HG02571 (cell line): ENCODE results near the gene ASPRV1.
"Not testable (repeated sequence)": the region's sequence is repeated elsewhere in the genome, so short reads cannot be mapped to it uniquely, and the experiment has no call there.

Experiments used
- ATAC-seq: cut with Tn5 transposase; IDR thresholded peaks from one replicate; pipeline ENCODE4 v1.9.1; 2021; ENCODE audit warnings: mild to moderate bottlenecking, moderate library complexity; ENCODE audit not compliant: unreplicated experiment

The ASPRV1 gene

GRCh38 chr2:69961496-69961895 lies at the start of gene ASPRV1:
Gene ASPRV1, minus strand, starts transcription at chr2:69961631. Its CDS starts 195 bp downstream, at chr2:69961436.
- ATAC-seq = no peak

DNA sequence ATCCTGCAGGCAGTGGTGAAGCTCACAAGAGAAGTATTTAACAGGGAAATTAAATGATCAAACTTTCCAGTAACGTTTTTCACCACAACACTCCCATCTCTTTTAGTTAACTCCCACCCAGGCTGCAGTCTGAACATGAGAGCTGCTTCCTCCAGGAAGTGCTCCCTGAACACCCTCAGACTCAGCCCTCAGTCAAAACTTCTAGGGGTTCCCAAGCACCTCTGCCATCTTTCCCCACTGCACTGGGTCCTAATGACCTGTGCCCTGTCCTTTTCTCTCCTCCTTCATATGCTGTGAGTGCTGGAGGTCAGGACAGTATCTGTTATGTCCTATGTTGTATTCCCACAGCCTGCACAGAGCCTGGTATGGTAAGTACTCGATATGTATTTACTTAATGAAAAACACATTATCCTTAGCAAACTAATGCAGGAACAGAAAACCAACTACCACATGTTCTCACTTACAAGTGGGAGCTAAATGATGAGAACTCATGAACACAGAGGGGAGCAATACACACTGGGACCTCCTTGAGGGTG lies 49.2 kb upstream of the ASPRV1 start:
- no peak for ATAC-seq

GRCh38 chr2:70009762-70010575 lies 48.5 kb upstream of the ASPRV1 start:
- no peak for ATAC-seq

GRCh38 chr2:70008290-70008689 lies 46.9 kb upstream of the ASPRV1 start:
- no peak for ATAC-seq

- no peak for ATAC-seq
Observed at GRCh38 chr2:70007151-70007550, 45.7 kb upstream of the ASPRV1 start.

DNA sequence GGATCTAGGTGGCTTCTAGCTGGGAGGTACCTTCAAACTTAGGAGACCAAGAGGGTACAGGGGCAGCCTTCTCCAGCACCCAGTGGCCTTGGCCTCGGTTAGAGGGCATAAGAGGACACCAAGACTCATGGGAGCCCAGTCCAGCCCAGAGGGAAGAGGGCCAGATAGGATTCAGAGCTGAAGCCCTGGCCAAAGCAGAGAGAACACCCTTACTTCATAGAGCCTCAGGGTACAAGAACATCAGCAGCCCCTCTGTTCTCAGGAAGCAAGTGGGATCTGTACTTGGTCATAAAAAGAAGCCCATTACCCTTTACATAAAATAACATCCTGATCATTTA lies 45.0 kb upstream of the ASPRV1 start:
- ATAC-seq = no peak

DNA sequence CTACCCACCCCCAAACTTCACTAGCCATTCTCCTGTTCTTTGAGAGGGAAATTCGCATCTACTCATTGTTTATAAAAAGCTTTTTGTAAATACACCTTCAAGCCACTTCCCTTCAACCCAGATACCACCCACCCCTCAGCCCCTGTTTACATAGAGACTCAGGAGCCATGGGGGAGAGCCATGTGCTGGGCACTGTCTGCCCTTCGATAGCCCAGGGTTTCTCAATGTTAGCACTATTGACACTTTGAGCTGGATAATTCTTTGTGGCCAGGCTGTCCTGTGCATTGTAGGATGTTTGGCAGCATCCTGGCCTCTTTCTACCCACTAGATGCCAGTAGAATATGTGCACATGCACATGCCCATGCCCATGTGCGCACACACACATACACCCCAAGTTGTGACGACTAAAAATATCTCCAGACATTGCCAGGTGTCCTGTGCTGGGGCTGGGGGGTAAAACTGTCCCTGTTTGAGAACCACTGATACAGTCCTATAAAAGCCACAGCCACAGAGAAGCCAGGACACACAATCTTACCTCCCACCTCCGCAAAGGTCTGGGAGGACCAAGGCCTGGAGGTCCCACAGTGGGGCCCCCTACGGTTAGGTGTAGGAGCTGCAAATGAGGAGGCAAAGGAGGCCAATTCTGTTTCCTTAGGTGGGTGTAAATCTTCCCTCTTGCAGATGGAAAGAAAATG lies 44.5 kb upstream of the ASPRV1 start:
- no peak for ATAC-seq

DNA sequence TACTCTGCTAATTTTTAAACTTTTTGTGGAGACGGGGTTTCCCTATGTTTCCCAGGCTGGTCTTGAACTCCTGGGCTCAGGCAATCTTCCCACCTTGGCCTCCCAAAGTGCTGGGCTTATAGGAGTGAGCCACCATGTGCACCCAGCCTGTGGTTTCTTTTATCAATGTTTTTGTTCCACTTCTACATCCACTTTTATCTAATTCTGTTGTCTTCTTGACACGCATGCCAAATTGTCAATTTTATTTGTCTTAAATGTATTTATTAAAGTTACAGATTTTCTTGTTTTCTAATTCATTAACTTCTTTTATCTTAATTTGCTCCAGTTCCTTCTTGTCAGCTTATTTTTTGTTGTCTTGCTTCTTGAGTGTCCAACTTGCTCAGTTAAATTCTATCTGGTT lies 43.8 kb upstream of the ASPRV1 start:
- no peak for ATAC-seq

DNA sequence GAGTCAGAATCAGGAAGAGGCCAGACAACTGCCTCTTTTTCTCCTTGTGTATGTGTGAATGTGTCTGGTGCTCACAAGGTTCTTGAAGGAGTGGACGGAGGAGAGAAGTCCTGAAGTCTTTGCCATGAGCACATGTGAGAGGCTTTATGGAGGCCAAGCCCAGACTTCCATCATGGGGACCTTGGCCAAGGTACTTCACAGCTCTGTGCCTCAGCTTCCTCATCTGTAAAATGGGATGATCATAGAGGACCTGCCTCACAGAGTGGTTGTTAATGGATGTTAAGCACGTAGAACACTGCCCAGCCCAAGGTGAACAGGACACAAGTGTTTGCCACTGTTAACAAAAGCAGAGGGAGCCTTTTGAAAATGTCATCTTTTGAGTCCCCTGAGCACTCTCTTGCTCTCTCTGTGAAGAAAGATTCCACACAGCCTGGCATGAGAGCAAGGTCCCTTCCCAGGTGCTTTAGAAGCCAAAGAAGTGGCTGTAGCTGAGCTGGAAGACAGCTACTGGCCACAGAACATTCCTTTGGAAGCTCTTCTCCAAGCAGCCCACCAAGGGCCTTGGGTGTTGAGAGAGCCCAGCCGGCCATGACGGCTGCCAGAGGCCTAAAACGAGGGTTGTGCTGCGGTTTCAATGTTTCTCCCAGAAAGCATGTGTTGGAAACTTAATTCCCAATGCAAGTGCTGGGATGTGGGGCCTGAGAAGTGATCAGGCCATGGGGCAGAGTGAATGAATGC lies 41.8 kb upstream of the ASPRV1 start:
- ATAC-seq = no peak

- ATAC-seq = no peak
Observed at GRCh38 chr2:70002241-70002899, 40.9 kb upstream of the ASPRV1 start.

DNA sequence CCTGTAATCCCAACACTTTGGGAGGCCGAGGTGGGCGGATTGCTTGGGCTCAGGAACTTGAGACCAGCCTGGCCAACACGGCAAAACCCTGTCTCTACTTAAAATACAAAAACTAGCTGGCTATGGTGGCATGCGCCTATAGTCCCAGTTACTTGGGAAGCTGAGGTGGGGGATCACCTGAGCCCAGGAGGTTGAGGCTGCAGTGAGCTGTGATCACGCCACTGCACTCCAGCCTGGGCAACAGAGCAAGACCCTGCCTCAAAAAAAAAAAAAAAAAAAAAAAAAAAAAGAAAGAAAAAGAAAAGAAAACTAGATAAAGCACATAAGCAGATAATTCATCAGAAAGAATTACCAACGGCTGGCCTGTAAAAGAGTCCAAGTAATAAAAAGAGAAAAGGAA lies 39.1 kb upstream of the ASPRV1 start:
- ATAC-seq = not testable (repeated sequence)

DNA sequence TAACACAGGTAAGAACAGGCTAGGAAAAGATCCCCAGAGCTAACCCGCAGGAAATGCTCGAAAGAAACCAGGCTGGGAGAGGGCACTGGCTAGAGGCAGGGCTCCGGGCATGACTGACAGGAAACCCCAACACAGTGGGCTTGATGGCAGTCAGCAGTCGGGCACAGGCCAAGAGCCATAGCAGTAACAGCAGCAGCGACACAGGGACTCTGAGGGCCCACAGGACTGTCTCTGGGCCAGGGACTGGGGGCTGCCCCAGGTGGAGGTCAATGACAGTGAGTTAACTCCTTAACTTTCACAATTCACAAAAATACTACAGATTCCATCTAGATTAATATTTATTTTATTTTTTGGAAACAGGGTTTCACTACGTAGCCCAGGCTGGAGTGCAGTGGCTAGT lies 37.3 kb upstream of the ASPRV1 start:
- ATAC-seq = no peak

DNA sequence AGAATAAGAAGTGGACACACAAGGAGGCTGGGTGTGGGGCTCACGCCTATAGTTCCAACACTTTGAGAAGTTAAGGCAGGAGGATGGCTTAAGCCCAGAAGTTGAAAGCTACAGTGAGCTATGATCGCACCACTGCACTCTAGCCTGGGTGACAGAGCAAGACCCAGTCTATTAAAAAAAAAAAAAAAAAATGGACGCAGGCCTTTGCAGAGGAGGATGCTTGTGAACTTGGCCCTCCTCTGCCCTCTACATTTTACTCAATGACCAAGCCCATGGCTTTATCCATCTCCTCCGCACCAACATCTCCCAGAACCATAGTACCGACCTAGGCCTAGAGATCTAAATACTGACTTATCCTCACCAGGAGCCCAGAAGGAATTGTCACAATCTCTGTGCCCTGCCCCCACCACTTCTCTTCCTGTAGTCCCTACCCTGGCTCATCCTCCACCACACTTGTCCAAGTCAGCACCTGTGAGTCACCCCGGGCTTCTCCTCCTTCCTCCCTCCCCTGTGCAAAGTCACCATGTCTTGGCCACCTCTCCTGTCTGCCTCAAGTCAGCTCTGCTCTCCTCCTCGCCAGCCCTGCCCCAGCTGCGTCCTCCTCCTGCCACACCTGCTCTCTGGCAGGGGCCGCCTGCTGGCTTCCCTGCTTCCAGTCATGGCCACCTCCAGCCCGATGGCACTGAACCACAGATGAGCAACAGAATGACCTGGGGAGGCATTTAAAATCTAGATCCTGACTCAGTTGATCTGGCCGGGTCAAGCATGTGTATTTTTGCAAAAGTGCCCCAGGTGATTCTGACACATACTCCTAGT lies 35.8 kb upstream of the ASPRV1 start:
- no peak for ATAC-seq

- ATAC-seq = no peak
Observed at GRCh38 chr2:69995511-69995910, 34.1 kb upstream of the ASPRV1 start.

DNA sequence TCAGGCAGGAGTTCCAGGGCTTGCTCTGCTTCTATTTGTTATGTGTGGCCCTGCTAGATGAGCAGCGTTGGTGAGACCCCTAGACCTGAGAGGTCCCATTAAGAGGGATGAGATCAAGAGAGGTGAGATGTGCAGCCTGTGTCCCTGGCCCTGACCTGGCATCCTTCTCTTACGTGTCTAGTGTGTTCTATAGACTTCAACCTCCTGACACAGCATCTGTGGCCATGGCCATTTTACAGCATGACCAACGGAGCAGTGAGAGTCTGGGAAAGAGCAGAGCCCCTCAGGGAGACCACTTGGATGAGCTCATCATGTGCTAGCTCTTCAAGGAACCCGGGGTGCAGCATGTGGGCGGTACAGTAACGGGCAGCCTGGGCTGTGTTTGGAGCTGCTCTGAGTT lies 32.7 kb upstream of the ASPRV1 start:
- ATAC-seq = no peak

DNA sequence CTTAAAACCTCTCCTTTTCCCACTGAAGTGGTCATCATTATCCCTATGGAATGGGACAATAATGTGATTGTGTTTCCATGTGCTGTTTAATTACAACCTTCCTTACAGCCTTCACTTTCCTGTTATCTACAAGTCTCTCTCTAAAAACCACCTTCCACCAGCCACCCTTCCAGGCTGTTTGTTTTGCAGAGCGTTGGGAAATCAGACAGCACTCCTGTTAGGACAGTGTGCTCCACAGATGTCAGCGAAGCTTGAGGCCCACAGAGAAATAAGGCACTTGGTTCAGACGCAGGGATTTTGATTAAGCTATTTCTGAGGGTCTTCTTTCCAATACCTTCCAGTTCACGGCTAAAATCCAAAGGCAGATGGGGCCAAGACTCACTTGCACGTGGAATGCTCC lies 32.3 kb upstream of the ASPRV1 start:
- ATAC-seq = no peak

DNA sequence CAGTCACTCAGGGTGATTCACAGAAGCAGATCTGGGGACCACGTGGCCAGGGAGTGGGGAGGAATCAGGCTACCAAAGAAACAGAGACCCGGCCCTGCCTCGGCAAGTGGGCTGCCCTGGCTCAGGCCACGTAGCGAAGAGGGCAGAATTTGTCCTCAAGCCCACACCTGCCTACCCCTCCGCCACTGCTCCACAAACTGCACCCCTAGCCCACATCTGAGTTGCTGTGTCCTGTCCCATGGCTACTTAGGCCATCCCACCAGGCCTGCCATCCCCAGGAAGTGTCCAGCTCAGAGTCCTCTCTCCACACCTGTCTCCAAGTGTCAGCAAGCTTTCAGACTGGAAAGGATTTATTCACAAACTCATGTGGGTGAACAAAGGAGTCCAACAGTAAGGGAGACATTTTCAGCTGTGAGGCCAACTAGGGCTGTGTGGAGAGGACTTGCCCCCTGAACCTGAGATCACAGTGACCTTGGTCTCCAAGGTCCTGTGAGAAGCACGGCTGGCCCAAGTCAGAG lies 31.7 kb upstream of the ASPRV1 start:
- no peak for ATAC-seq

- no peak for ATAC-seq
Observed at GRCh38 chr2:69992310-69993047, 31.0 kb upstream of the ASPRV1 start.

GRCh38 chr2:69989441-69990105 lies 28.1 kb upstream of the ASPRV1 start:
- ATAC-seq = no peak
